HL-60 (cell line): ENCODE results near the gene LZTR1.
"Not testable (repeated sequence)": the region's sequence is repeated elsewhere in the genome, so short reads cannot be mapped to it uniquely, and the experiment has no call there.

Experiments used
- DNase-seq, 2 experiments: peaks; one replicate each; pipeline ENCODE4 v3.0.0-alpha.2; 2010 to 2020; ENCODE audit warnings: low read depth in 1 of 2, low spot score in 1 of 2
- H3K27ac ChIP-seq: fragments of 250-450 bp; sonication (Bioruptor Pico); replicated peaks from 2 replicates; pipeline ENCODE4 v1.5.1; 2020; ENCODE audit warnings: mild to moderate bottlenecking, moderate library complexity
- H3K27me3 ChIP-seq: fragments of 250-450 bp; sonication (Bioruptor Pico); 2 replicates; pipeline ENCODE4 v1.5.1; 2021; ENCODE audit warnings: mild to moderate bottlenecking, moderate library complexity; ENCODE audit not compliant: insufficient read depth, poor library complexity, severe bottlenecking
- H3K4me3 ChIP-seq: replicated peaks from 2 replicates; pipeline ENCODE4 v1.5.1; 2011; ENCODE audit warnings: mild to moderate bottlenecking, control low read depth, low read length; ENCODE audit not compliant: insufficient read depth
- GABPA ChIP-seq: IDR thresholded peaks from 2 replicates; pipeline ENCODE4 v1.6.1; 2012; ENCODE audit warnings: low read depth
- POLR2AphosphoS5 ChIP-seq: IDR thresholded peaks from 2 replicates; pipeline ENCODE4 v1.6.1; 2012; ENCODE audit warnings: low read depth
- SPI1 ChIP-seq: IDR thresholded peaks from 2 replicates; pipeline ENCODE4 v1.6.1; 2012; ENCODE audit warnings: low read depth, mild to moderate bottlenecking, borderline replicate concordance
- TF ChIP-seq, protein P1 (sequence below): IDR thresholded peaks from one replicate; pipeline ENCODE4 v1.5.1; 2011; ENCODE audit warnings: low read length, control low read depth, inconsistent platforms; ENCODE audit not compliant: insufficient read depth
- TF ChIP-seq, protein P2 (sequence below): IDR thresholded peaks from 2 replicates; pipeline ENCODE4 v1.6.1; 2012; ENCODE audit warnings: low read depth; ENCODE audit not compliant: insufficient replicate concordance

LZTR1 gene

DNA sequence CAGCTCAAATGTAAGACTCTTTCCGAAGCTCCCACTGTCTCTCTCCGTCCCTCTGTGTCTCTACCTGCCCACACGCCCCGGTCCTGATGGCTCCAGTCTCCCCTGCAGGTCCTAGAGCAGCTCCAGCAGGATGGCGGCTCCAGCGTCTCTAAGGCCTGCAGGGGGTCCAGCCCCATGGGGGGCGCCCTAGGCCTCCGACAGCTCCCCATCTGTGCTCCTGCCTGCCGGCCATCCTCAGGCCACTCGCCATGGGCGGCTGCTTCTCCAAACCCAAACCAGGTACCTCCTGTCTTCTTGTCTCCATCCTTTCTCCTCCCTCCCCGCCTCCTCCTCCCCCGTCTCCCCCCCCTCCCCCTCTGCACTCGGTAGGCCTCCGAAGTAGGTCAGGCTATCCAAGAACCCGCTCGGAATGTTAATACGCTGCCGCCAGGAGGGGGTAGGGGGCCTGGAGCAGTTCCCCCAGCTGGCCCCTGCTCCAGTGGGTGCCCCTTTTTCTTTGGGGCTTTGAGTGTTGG lies 14.3 kb upstream of the LZTR1 start:
- H3K27ac ChIP-seq = no peak overlapping the region
- H3K4me3 ChIP-seq = no peak overlapping the region
- no peak for DNase-seq
- H3K27me3 ChIP-seq = no peaks in the 10 kb centered on the region
- TF ChIP-seq, protein P1, sequence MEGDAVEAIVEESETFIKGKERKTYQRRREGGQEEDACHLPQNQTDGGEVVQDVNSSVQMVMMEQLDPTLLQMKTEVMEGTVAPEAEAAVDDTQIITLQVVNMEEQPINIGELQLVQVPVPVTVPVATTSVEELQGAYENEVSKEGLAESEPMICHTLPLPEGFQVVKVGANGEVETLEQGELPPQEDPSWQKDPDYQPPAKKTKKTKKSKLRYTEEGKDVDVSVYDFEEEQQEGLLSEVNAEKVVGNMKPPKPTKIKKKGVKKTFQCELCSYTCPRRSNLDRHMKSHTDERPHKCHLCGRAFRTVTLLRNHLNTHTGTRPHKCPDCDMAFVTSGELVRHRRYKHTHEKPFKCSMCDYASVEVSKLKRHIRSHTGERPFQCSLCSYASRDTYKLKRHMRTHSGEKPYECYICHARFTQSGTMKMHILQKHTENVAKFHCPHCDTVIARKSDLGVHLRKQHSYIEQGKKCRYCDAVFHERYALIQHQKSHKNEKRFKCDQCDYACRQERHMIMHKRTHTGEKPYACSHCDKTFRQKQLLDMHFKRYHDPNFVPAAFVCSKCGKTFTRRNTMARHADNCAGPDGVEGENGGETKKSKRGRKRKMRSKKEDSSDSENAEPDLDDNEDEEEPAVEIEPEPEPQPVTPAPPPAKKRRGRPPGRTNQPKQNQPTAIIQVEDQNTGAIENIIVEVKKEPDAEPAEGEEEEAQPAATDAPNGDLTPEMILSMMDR = no peak
- TF ChIP-seq GABPA (no peak), SPI1 (no peak), POLR2AphosphoS5 (no peak)
- TF ChIP-seq, protein P2, sequence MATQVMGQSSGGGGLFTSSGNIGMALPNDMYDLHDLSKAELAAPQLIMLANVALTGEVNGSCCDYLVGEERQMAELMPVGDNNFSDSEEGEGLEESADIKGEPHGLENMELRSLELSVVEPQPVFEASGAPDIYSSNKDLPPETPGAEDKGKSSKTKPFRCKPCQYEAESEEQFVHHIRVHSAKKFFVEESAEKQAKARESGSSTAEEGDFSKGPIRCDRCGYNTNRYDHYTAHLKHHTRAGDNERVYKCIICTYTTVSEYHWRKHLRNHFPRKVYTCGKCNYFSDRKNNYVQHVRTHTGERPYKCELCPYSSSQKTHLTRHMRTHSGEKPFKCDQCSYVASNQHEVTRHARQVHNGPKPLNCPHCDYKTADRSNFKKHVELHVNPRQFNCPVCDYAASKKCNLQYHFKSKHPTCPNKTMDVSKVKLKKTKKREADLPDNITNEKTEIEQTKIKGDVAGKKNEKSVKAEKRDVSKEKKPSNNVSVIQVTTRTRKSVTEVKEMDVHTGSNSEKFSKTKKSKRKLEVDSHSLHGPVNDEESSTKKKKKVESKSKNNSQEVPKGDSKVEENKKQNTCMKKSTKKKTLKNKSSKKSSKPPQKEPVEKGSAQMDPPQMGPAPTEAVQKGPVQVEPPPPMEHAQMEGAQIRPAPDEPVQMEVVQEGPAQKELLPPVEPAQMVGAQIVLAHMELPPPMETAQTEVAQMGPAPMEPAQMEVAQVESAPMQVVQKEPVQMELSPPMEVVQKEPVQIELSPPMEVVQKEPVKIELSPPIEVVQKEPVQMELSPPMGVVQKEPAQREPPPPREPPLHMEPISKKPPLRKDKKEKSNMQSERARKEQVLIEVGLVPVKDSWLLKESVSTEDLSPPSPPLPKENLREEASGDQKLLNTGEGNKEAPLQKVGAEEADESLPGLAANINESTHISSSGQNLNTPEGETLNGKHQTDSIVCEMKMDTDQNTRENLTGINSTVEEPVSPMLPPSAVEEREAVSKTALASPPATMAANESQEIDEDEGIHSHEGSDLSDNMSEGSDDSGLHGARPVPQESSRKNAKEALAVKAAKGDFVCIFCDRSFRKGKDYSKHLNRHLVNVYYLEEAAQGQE = no peak

DNA sequence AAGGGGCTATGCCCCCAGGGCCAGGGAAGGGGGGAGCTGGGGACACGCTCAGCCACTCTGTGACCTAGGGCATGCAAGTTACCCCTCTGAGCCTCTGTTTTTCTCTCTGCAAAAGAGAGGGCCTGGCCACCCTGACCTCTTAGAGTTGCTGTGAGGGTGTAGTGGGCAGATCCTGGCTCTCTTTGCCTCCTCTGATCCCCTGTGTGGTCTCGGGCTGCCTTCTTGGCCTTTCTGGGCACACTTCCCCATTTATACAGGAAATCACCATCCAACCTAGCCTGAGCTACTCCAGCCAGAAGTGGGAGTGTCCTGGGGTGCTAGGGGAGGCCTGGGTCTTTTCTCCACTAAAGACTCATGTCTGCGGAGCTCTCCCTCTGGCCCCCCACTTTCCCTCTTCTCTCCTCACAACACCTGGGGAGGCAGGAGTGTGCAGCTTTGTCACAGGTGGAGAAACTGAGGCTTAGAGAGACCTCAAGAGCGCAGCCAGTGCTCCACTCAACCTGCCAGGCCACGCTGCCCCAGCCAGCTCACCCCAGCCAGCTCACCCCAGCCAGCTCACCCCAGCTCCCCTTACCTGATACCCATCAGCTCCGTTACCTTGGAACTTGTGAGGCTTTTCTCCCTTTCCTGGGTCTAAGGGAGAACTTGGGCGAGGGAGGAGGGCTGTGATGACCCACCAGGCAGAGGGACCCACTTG lies 13.7 kb upstream of the LZTR1 start:
- peak overlapping the region; percentile 13; the same call in 1 of the 2 replicates for H3K27ac ChIP-seq
- H3K27me3 ChIP-seq = no peaks in the 10 kb centered on the region
- H3K4me3 ChIP-seq = no peak overlapping the region
- TF ChIP-seq POLR2AphosphoS5 = no peak
- peak; percentile 95 for TF ChIP-seq SPI1
- DNase-seq = peak in 1 of 2 experiments; percentile 75

DNA sequence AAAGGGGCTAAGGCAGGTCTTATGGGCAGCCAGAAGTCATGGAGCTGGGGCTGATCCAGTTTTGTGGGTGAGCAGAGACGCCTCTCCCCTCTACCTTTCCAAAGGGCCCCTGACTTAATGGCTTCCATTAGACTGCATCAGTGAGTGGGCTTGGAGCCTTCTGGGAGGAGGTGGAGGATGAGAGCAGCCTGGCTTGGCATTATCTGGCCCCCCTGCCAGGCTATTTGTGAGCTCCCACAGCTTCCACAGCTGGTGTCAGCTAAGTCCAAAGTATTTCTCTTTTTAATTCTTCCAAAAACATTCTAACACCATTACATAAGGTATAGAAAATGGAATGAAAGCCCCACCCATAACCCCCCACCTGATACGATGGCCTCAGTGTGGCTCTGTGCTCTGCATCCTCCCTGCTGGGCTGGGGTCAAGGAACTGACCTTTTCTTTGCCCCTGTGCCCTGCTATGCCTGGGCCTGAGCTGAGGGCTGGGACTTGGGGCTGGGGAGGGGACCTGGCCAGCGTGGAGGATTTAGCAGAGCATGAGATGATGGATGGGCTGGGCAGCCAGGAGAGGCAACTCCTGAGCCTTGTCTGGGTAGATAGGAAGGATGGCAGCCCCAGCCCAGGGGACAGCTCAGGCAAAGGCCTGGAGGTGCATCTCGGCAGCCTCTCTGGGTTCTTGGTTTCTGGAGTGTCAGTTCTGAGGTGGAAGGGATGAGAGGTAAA lies 11.0 kb upstream of the LZTR1 start:
- Histone ChIP-seq H3K27me3 (no peaks in the 10 kb centered on the region), H3K4me3 (no peak overlapping the region), H3K27ac (no peak overlapping the region)
- TF ChIP-seq POLR2AphosphoS5 = no peak
- TF ChIP-seq, protein P1 = no peak
- TF ChIP-seq, protein P2 = no peak
- no peak for TF ChIP-seq GABPA
- no peak for TF ChIP-seq SPI1
- DNase-seq = no peak

DNA sequence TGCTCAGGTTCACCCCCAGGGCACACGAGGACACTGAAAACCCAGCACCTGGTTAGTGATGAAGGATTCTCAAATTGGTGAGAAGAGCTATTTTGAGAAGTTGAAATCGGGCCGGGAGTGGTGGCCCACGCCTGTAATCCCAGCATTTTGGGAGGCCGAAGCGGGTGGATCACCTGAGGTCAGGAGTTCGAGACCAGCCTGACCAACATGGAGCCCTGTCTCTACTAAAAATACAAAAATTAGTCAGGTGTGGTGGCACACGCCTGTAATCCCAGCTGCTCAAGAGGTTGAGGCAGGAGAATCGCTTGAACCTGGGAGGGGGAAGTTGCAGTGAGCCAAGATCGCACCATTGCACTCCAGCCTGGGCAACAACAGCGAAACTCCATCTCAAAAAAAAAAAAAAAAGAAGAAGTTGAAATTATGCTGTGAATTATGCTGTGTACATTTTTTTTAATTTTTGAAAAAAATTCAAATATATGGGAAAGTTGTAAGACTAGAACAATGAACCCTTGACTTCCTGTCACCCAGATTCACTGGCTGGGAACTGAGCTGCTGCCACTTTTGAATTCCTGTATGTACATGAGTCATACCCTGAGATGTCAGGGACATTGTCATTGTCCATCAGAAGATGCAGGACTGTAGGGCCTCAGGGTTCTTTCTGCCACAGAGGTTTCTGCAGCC lies 9.9 kb upstream of the LZTR1 start:
- not testable (repeated sequence) for H3K27ac ChIP-seq, H3K4me3 ChIP-seq, H3K27me3 ChIP-seq
- DNase-seq = peak in 1 of 2 experiments; percentile 38
